GM18907 (cell line): ENCODE results near the gene DOCK3.
"Not testable (repeated sequence)": the region's sequence is repeated elsewhere in the genome, so short reads cannot be mapped to it uniquely, and the experiment has no call there.

Source experiments
- ATAC-seq: cut with Tn5 transposase; IDR thresholded peaks from one replicate; pipeline ENCODE4 v1.9.1; 2021; ENCODE audit warnings: mild to moderate bottlenecking, moderate library complexity; ENCODE audit not compliant: unreplicated experiment

DOCK3 gene

GRCh38 chr3:50961386-50961785, 286.7 kb downstream of the DOCK3 start:
- no peak for ATAC-seq

DNA sequence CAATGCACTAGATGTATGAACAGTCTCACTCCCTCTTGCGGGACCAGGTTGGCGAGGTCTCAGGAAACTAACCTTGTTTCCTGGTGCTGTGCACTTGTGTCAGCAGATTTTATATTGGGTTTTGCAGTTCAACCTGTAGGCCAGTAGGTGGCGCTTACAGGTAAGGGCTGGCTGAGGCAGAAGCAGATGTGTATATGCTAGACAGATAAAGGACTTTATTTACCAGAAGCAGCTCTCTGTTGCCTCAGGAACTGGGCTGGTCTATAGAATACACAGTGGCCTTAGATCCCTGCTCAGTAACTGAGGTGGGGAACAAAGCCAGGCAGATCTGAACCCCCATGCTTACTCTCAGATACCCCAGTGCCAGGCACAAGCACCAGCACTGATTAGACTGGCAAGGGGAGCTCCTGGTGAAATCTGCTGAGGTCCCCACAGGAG, 296.8 kb downstream of the DOCK3 start:
- peak; percentile 71 for ATAC-seq

GRCh38 chr3:50972029-50972428, 297.3 kb downstream of the DOCK3 start:
- ATAC-seq = peak; percentile 15

- not testable (repeated sequence) for ATAC-seq
Observed at GRCh38 chr3:50978586-50978985, 303.9 kb downstream of the DOCK3 start.

DNA sequence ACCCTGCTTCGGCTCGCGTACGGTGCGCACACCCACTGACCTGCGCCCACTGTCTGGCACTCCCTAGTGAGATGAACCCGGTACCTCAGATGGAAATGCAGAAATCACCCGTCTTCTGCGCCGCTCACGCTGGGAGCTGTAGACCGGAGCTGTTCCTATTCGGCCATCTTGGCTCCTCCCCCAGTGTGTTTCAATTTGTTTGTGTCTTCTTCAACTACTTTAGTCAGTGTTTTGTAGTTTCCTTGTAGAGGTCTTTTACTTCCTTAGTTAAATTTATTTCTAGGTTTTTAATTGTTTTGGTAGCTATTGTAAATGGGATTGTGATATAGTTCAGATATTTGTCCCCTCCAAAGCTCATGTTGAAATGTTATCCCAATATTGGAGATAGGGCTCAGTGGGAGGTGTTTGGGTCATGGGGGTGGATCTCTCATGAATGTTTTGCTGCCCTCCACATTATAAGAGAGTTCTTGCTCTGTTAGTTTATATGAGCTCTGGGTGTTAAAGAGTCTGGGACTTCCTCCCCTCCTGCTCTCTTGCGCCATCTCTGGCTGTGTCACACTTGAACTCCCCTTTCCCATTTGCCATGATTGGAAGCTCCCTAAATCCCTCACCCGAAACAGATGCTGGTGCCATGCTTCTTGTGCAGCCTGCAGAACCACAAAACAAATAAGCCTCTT, 304.4 kb downstream of the DOCK3 start:
- no peak for ATAC-seq

DNA sequence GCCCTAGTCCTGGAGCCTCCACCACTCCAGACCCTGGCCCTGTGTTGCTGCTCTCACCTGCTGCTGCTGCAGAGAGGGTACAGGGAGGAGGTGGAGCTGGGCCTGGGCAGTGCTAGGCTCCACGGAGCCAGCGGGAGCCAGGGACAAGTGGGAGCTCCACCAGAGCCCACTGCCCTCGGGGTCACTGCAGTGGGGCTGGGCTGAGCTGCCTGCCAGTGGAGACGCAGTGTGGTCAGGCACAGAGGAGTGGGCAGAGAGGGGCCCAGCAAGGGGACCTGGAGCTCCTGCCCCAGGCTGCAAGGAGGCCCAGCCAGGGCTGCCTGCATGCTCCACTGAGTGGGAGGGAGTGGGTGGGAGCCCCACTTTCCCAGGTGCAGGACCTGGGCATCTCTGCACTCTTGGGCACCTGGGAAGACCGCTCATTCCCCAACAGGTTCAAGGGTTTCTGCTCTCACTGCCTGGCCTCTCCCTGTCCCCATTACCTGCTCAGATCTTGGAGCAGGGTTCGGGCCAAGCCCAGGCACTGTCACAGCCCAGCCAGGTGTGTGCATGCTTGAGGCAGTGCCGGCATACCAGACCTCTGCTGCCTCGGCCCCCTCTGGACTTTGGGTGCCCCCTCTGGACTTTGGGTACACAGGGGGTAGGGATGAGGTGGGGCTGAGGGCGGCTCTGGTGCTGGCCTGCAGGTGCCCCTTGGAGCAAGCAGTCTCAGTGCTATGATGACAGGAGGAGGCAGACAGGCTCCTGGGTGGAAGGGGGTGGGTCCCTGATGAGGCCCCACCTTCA, 308.0 kb downstream of the DOCK3 start:
- ATAC-seq = no peak

GRCh38 chr3:50983887-50984286, 309.2 kb downstream of the DOCK3 start:
- ATAC-seq = no peak

- ATAC-seq = no peak
Observed at GRCh38 chr3:50985893-50986292, 311.2 kb downstream of the DOCK3 start.

DNA sequence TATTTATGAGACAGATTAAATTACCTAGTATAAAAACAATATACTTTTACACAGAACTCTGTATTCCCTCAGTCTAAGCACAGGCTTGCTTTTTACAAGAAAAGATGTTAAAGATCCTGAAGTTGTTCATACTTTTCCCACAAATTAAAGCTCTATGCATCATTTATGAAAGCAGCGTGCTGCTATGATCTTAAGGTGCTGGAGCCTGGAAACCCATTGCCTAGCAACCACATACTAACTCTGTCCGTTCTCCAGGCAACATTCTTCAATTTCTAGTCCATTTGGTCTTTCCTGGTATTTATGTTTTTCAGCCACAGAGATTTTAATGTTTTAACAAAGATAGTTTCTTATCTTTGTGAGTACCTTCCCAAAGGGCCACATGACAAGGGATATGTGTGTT, 312.0 kb downstream of the DOCK3 start:
- ATAC-seq = no peak

- no peak for ATAC-seq
Observed at GRCh38 chr3:50994537-50994936, 319.8 kb downstream of the DOCK3 start.

- ATAC-seq = no peak
Observed at GRCh38 chr3:50995085-50995824, 320.5 kb downstream of the DOCK3 start.

DNA sequence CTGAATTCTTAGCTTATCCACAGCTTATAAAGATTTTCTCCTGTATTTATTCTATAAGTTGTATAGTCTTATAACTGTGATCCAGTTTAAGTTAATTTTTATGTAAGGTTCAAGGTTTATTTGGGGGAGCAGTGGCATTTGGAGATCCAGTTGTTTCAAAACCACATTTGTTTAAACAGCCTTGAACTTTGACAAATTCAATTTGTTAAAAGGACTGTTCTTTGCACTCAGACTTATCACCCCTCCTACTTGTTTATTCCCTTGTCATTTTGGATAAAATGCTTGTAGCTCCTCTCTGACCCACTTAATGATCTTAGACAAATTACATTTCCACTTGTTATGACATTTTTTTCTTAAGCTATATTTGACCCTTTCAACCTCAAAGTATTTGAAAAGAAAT, 327.8 kb downstream of the DOCK3 start:
- no peak for ATAC-seq

DNA sequence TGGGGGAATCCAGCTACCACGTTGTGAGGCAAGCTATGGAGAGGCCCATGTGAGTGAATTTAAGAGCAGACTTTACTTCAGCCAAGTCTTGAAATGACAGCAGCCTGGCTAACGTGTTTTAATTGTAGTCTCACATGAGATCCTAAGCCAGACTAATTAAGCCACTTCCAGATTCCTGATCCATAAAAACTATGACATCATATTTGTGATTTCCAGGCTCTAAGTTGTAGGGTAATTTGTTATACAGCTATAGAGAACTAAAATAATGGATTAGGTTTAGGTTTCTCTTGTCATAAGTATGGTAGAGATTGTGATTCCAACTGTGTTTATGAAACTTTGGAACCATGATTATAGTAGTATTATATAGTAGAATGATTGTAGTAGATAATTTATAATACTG, 329.5 kb downstream of the DOCK3 start:
- ATAC-seq = no peak

GRCh38 chr3:51024121-51024520, 349.4 kb downstream of the DOCK3 start:
- no peak for ATAC-seq

- ATAC-seq = no peak
Observed at GRCh38 chr3:51024765-51025632, 350.3 kb downstream of the DOCK3 start.

GRCh38 chr3:51031666-51032065, 356.9 kb downstream of the DOCK3 start:
- no peak for ATAC-seq

- ATAC-seq = no peak
Observed at GRCh38 chr3:51035630-51036029, 360.9 kb downstream of the DOCK3 start.

GRCh38 chr3:51044982-51045381, 370.3 kb downstream of the DOCK3 start:
- no peak for ATAC-seq

- no peak for ATAC-seq
Observed at GRCh38 chr3:51052562-51052961, 377.8 kb downstream of the DOCK3 start.

DNA sequence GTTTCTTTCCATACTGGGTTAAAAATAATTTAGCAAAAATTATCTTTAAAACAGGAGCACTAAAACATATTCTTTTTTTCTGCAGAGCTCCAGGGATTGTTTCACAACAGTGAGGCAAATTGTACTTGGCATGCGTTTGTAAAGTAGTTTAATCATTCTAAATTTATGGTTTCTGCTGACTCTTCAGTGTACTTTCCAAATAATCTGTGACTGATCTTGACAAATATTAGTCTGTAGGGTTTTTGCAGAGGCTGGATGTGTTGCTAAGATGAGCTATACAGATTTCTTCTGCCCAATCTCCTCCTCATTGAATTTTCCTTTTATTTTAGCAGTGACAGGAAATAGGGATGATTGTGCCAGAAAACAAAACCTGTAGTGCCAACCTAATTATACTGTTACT, 382.4 kb downstream of the DOCK3 start:
- ATAC-seq = no peak

- ATAC-seq = no peak
Observed at GRCh38 chr3:51063053-51063452, 388.3 kb downstream of the DOCK3 start.
